ENCODE data around the gene SULT2B1. TPM values are rescaled to one million over a fixed set of nuclear protein-coding genes. Genes with fewer than 3 reads are reported as not detected.
"Not testable (repeated sequence)": the region's sequence is repeated elsewhere in the genome, so short reads cannot be mapped to it uniquely, and the experiment has no call there.

SULT2B1 gene
- total and polyA plus RNA-seq, 7 donors: 0.06 to 0.23 TPM; not detected in 5

- H3K27ac ChIP-seq: no peak overlapping the region
- no peaks in the 10 kb centered on the region for H3K36me3 ChIP-seq (ENCODE audit: insufficient read depth in 1 of 2, low read depth in 1 of 2)
- intact Hi-C loops (cut with DNase I): no loop called here
- H3K4me1 ChIP-seq: no peaks in the 10 kb centered on the region
- ATAC-seq (no peak), DNase-seq (no peak)
- no peaks in the 10 kb centered on the region for H3K9me3 ChIP-seq
- 73 to 78% (median 75%) methylated on average over 8 of the region's 8 CpGs for WGBS, 3 donors
- no peak for TF ChIP-seq CTCF (IDR thresholded peaks at IDR 0.05)
- H3K4me3 ChIP-seq: no peak overlapping the region
- H3K27me3 ChIP-seq (ENCODE audit: insufficient read depth in 3 of 3, low read length in 2 of 3): peaks cover 0 to 22% (median 4%) of the 10 kb centered on the region in 3 donors
Measured at GRCh38 chr19:48516536-48516935, 35.4 kb upstream of the SULT2B1 start.

- WGBS, 3 donors: 46 to 61% (median 58%) methylated on average over 3 of the region's 3 CpGs
- TF ChIP-seq CTCF (IDR thresholded peaks at IDR 0.05): no peak
- ATAC-seq: no peak
- peaks cover 0 to 5% (median 0%) of the 10 kb centered on the region in 3 donors for H3K27me3 ChIP-seq (ENCODE audit: insufficient read depth in 3 of 3, low read length in 2 of 3)
- H3K4me3 ChIP-seq: no peak overlapping the region
- intact Hi-C loops (cut with DNase I): no loop called here
- H3K27ac ChIP-seq: no peak overlapping the region
- H3K4me1 ChIP-seq: no peaks in the 10 kb centered on the region
- DNase-seq: no peak
- H3K36me3 ChIP-seq (ENCODE audit: insufficient read depth in 1 of 2, low read depth in 1 of 2): no peaks in the 10 kb centered on the region
- H3K9me3 ChIP-seq: no peaks in the 10 kb centered on the region
Measured at GRCh38 chr19:48518207-48518606, 33.8 kb upstream of the SULT2B1 start.

GRCh38 chr19:48519426-48519825 lies 32.5 kb upstream of the SULT2B1 start:
- H3K4me1 ChIP-seq; intact Hi-C loops (cut with DNase I); H3K4me3 ChIP-seq; H3K27ac ChIP-seq; ATAC-seq; H3K36me3 ChIP-seq (ENCODE audit: insufficient read depth in 1 of 2, low read depth in 1 of 2); DNase-seq; H3K9me3 ChIP-seq; H3K27me3 ChIP-seq (ENCODE audit: insufficient read depth in 3 of 3, low read length in 2 of 3): not testable (repeated sequence)
- 84 to 92% (median 88%) methylated on average over 4 of the region's 4 CpGs for WGBS, 3 donors

GRCh38 chr19:48520134-48520533 lies 31.8 kb upstream of the SULT2B1 start:
- no peak overlapping the region for H3K4me3 ChIP-seq
- H3K27ac ChIP-seq: no peak overlapping the region
- no peak for TF ChIP-seq CTCF (IDR thresholded peaks at IDR 0.05)
- ATAC-seq (no peak), DNase-seq (no peak)
- intact Hi-C loops (cut with DNase I): no loop called here
- no peaks in the 10 kb centered on the region for H3K27me3 ChIP-seq (ENCODE audit: insufficient read depth in 3 of 3, low read length in 2 of 3)
- WGBS, 3 donors: 66 to 73% (median 68%) methylated on average over 4 of the region's 4 CpGs
- H3K9me3 ChIP-seq: no peaks in the 10 kb centered on the region
- H3K4me1 ChIP-seq: no peaks in the 10 kb centered on the region
- no peaks in the 10 kb centered on the region for H3K36me3 ChIP-seq (ENCODE audit: insufficient read depth in 1 of 2, low read depth in 1 of 2)

GRCh38 chr19:48524221-48524620 lies 27.8 kb upstream of the SULT2B1 start:
- H3K27me3 ChIP-seq (ENCODE audit: insufficient read depth in 3 of 3, low read length in 2 of 3): peaks cover 0 to 4% (median 0%) of the 10 kb centered on the region in 3 donors
- intact Hi-C loops (cut with DNase I): no loop called here
- H3K9me3 ChIP-seq: peaks cover 29% of the 10 kb centered on the region
- no peaks in the 10 kb centered on the region for H3K4me1 ChIP-seq
- no peak overlapping the region for H3K27ac ChIP-seq
- DNase-seq (no peak), ATAC-seq (no peak)
- H3K4me3 ChIP-seq: no peak overlapping the region
- no peak for TF ChIP-seq CTCF (IDR thresholded peaks at IDR 0.05)
- WGBS, 3 donors: 82 to 87% (median 85%) methylated on average over 2 of the region's 2 CpGs
- H3K36me3 ChIP-seq (ENCODE audit: insufficient read depth in 1 of 2, low read depth in 1 of 2): no peaks in the 10 kb centered on the region
